IPS-15b (cell line): ENCODE results near the gene ATG16L2.
"Not testable (repeated sequence)": the region's sequence is repeated elsewhere in the genome, so short reads cannot be mapped to it uniquely, and the experiment has no call there.

Experiments used
- H3K27me3 ChIP-seq: one replicate; pipeline ENCODE4 v1.6.1; 2013; ENCODE audit warnings: low read length; ENCODE audit not compliant: control insufficient read depth, insufficient read depth
- H3K36me3 ChIP-seq: one replicate; pipeline ENCODE4 v1.6.1; 2013; ENCODE audit warnings: low read length; ENCODE audit not compliant: control insufficient read depth, insufficient read depth
- H3K4me1 ChIP-seq: one replicate; pipeline ENCODE4 v1.6.1; 2013; ENCODE audit warnings: mild to moderate bottlenecking, low read length; ENCODE audit not compliant: control insufficient read depth, insufficient read depth
- H3K4me3 ChIP-seq: one replicate; pipeline ENCODE4 v1.5.1; 2013; ENCODE audit warnings: low read depth, low read length
- H3K9ac ChIP-seq: one replicate; pipeline ENCODE4 v1.6.1; 2013; ENCODE audit warnings: low read depth, mild to moderate bottlenecking, low read length
- H3K9me3 ChIP-seq: one replicate; pipeline ENCODE4 v1.6.1; 2013; ENCODE audit warnings: mild to moderate bottlenecking, low read length; ENCODE audit not compliant: control insufficient read depth, insufficient read depth

Gene ATG16L2

GRCh38 chr11:72848846-72849466, 34.7 kb downstream of the ATG16L2 start:
- no peaks in the 10 kb centered on the region for H3K36me3 ChIP-seq
- H3K27me3 ChIP-seq: no peaks in the 10 kb centered on the region
- no peak overlapping the region for H3K9ac ChIP-seq
- no peaks in the 10 kb centered on the region for H3K9me3 ChIP-seq
- no peak overlapping the region for H3K4me3 ChIP-seq
- H3K4me1 ChIP-seq: no peaks in the 10 kb centered on the region

DNA sequence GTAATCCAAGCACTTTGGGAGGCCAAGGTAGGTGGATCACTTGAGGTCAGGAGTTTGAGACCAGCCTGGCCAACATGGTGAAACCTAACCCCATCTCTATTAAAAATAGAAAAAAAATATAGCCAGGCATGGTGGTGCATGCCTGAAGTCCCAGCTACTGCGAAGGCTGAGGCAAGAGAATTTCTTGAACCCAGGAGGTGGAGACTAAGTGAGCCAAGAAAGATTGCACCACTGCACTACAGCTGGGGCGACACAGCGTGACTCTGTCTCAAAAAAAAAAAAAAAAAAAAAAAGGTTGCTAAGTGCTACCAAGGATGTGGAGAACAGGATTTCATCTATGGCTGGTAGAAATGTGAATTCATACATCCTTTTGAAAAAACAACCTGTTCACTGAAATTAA, 36.6 kb downstream of the ATG16L2 start:
- H3K9ac ChIP-seq: no peak overlapping the region
- H3K4me3 ChIP-seq: no peak overlapping the region
- H3K4me1 ChIP-seq: no peaks in the 10 kb centered on the region
- H3K36me3 ChIP-seq: no peaks in the 10 kb centered on the region
- no peaks in the 10 kb centered on the region for H3K27me3 ChIP-seq
- no peaks in the 10 kb centered on the region for H3K9me3 ChIP-seq

DNA sequence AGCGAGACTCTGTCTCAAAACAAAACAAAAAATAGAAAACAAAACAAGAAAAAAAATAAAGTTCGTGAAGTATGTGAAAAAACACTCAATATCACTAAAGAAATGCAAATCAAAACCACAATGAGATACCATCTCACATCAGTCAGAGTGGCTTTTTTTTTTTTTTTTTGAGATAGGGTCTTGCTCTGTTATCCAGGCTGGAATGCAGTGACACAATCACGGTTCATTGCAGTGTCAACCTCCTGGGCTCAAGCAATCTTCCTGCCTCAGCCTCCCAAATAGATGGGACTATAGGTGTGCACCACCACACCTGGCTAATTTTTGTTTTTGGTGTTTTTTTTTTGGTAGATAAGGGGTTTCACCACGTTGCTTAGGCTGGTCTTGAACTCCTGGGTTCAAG, 37.5 kb downstream of the ATG16L2 start:
- no peak overlapping the region for H3K4me3 ChIP-seq
- no peak overlapping the region for H3K9ac ChIP-seq
- H3K9me3 ChIP-seq: no peaks in the 10 kb centered on the region
- no peaks in the 10 kb centered on the region for H3K27me3 ChIP-seq
- no peaks in the 10 kb centered on the region for H3K36me3 ChIP-seq
- H3K4me1 ChIP-seq: no peaks in the 10 kb centered on the region

- no peak overlapping the region for H3K9ac ChIP-seq
- no peaks in the 10 kb centered on the region for H3K36me3 ChIP-seq
- H3K4me1 ChIP-seq: no peaks in the 10 kb centered on the region
- no peaks in the 10 kb centered on the region for H3K9me3 ChIP-seq
- H3K4me3 ChIP-seq: no peak overlapping the region
- no peaks in the 10 kb centered on the region for H3K27me3 ChIP-seq
Measured at GRCh38 chr11:72856065-72856464, 41.9 kb downstream of the ATG16L2 start.

- Histone ChIP-seq H3K9me3 (no peaks in the 10 kb centered on the region), H3K4me3 (no peak overlapping the region), H3K4me1 (no peaks in the 10 kb centered on the region), H3K9ac (no peak overlapping the region), H3K36me3 (no peaks in the 10 kb centered on the region), H3K27me3 (no peaks in the 10 kb centered on the region)
Measured at GRCh38 chr11:72856551-72857345, 42.5 kb downstream of the ATG16L2 start.

GRCh38 chr11:72858267-72858666, 44.1 kb downstream of the ATG16L2 start:
- not testable (repeated sequence) for H3K4me1 ChIP-seq, H3K9me3 ChIP-seq, H3K36me3 ChIP-seq, H3K4me3 ChIP-seq, H3K9ac ChIP-seq, H3K27me3 ChIP-seq

DNA sequence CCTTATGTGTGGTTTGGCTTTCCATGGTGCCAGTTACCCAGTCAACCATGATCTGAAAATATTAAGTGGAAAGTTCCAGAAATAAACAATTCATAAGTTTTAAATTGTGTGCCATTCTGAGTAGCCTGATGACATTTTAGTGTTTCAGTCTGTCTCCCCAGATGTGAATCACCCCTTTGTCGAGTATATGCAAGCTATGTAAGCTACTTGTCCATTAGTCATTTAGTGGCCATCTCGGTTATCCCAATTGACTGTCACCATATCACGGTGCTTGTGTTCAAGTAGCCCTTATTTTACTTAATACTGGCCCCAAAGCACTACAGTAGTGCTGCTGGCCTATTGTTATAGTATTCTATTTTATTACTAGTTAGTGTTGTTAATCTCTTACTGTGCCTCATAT, 44.9 kb downstream of the ATG16L2 start:
- H3K36me3 ChIP-seq: no peaks in the 10 kb centered on the region

DNA sequence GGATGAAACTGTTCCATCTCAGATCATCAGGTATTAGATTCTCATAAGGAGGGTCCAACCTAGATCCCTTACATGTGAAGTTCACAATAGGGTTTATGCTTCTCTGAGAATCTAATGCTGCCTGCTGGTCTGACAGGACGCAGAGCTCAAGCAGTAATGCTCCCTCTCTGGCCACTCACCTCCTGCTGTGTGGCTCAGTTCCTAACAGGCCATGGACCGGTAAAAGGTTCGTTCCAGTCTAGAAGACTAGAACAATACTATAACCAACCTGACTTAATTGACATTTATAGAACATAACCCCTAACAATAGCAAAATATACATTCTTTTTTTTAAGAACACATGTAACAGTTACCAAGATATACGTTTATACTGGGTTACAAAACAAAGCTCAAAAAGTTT, 45.8 kb downstream of the ATG16L2 start:
- H3K4me3 ChIP-seq: no peak overlapping the region
- H3K9ac ChIP-seq: no peak overlapping the region
- no peaks in the 10 kb centered on the region for H3K27me3 ChIP-seq
- no peaks in the 10 kb centered on the region for H3K36me3 ChIP-seq
- H3K9me3 ChIP-seq: no peaks in the 10 kb centered on the region
- H3K4me1 ChIP-seq: peaks cover 5% of the 10 kb centered on the region

More for the DNA sequence above, 44.9 kb downstream of the ATG16L2 start:
- Histone ChIP-seq H3K9ac (no peak overlapping the region), H3K27me3 (no peaks in the 10 kb centered on the region), H3K9me3 (no peaks in the 10 kb centered on the region), H3K4me1 (peaks cover 5% of the 10 kb centered on the region), H3K4me3 (no peak overlapping the region)

- peaks cover 5% of the 10 kb centered on the region for H3K4me1 ChIP-seq
- no peak overlapping the region for H3K4me3 ChIP-seq
- H3K9ac ChIP-seq: no peak overlapping the region
- H3K27me3 ChIP-seq: no peaks in the 10 kb centered on the region
- H3K9me3 ChIP-seq: no peaks in the 10 kb centered on the region
- H3K36me3 ChIP-seq: no peaks in the 10 kb centered on the region
Measured at GRCh38 chr11:72860592-72860991, 46.4 kb downstream of the ATG16L2 start.

DNA sequence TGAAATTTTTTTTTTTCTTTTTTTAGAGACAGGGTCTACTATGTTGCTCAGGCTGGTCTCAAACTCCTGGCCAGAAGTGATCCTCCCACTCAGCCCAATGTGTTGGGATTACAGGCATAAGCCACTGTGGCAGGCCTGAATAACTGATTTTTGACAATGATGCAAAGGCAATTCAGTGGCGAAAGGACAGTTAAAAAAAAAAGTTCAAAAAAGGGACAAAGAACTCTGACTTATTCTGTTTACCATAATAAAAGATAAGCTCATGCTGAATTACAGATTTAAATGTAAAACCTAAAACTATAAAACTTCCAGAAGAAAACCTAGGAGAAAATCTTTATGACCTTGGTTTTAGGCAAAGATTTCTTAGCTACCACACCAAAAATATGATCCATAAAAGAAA, 48.9 kb downstream of the ATG16L2 start:
- no peak overlapping the region for H3K9ac ChIP-seq
- no peaks in the 10 kb centered on the region for H3K27me3 ChIP-seq
- H3K4me3 ChIP-seq: no peak overlapping the region
- H3K4me1 ChIP-seq: peaks cover 5% of the 10 kb centered on the region
- H3K9me3 ChIP-seq: no peaks in the 10 kb centered on the region
- no peaks in the 10 kb centered on the region for H3K36me3 ChIP-seq

DNA sequence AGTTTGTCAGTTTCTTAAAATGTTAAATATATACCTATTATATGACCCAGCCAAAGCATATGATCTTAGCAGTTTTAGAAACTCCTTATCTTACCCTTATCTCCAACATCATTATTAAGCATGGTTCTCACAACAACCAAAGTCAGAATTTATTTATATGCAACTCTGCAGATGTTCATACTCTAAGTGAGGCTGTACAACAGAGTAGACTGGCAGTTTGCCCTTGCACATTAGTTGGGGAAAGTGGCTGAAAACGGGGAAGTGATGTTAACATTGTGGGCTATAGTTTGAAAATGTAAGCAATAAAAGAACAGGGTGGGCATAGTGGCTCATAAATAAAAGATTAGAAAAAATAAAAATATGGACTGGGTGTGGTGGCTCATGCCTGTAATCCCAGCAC, 49.7 kb downstream of the ATG16L2 start:
- no peaks in the 10 kb centered on the region for H3K36me3 ChIP-seq

More for the DNA sequence above, 49.7 kb downstream of the ATG16L2 start:
- no peaks in the 10 kb centered on the region for H3K9me3 ChIP-seq
- H3K9ac ChIP-seq: no peak overlapping the region
- no peaks in the 10 kb centered on the region for H3K27me3 ChIP-seq
- H3K4me1 ChIP-seq: peaks cover 5% of the 10 kb centered on the region
- H3K4me3 ChIP-seq: no peak overlapping the region
